Ascending aorta (tissue), 2 donors: ENCODE results near the gene CYP1B1. TPM values are rescaled to one million over a fixed set of nuclear protein-coding genes. Genes with fewer than 3 reads are reported as not detected.

Experiments used
- DNase-seq, 2 donors: peaks; one replicate each; pipeline ENCODE4 v3.0.0-alpha.2; 2019; ENCODE audit warnings: low spot score in 2 of 2
- H3K27ac ChIP-seq, 2 donors: fragments of 200-600 bp; sonication (generic); one replicate each; pipeline ENCODE4 v1.5.1; 2016 to 2017; ENCODE audit warnings: mild to moderate bottlenecking in 1 of 2
- H3K27me3 ChIP-seq: fragments of 200-600 bp; sonication (generic); one replicate; pipeline ENCODE4 v1.5.1; 2017
- H3K36me3 ChIP-seq, 2 donors: fragments of 200-600 bp; sonication (generic); one replicate each; pipeline ENCODE4 v1.5.1; 2016
- H3K4me1 ChIP-seq, 2 donors: fragments of 200-600 bp; sonication (generic); one replicate each; pipeline ENCODE4 v1.5.1; 2016 to 2017; ENCODE audit warnings: mild to moderate bottlenecking in 1 of 2
- H3K4me3 ChIP-seq, 2 donors: fragments of 200-600 bp; sonication (generic); one replicate each; pipeline ENCODE4 v1.5.1; 2016 to 2017; ENCODE audit warnings: mild to moderate bottlenecking in 1 of 2
- H3K9me3 ChIP-seq, 2 donors: fragments of 200-600 bp; sonication (generic); one replicate each; pipeline ENCODE4 v1.5.1; 2016
- intact Hi-C: fragments of 100-400 bp; cut with DNase I; formaldehyde crosslinking; loops from one replicate; pipeline ENCODE4 v1.15.1; 2023
- total RNA-seq: library from RNA; depleted of rRNA; stranded (reverse); fragments of >200 nt; gene quantifications from one replicate; pipeline ENCODE4 v1.1.0, GENCODE V29; 2016
- TF ChIP-seq, protein P1 (sequence below), 3 experiments: fragments of 200-600 bp in 2 of 3; fragments of 450-650 bp in 1 of 3; sonication (generic) in 2 of 3; IDR thresholded peaks; one replicate each; pipeline ENCODE4 v1.5.1; 2016 to 2019; ENCODE audit warnings: antibody characterized with exemption in 3 of 3, mild to moderate bottlenecking in 1 of 3, moderate library complexity in 1 of 3

Gene CYP1B1
- total RNA-seq, 1 donor from 2014 or later = 148 TPM

DNA sequence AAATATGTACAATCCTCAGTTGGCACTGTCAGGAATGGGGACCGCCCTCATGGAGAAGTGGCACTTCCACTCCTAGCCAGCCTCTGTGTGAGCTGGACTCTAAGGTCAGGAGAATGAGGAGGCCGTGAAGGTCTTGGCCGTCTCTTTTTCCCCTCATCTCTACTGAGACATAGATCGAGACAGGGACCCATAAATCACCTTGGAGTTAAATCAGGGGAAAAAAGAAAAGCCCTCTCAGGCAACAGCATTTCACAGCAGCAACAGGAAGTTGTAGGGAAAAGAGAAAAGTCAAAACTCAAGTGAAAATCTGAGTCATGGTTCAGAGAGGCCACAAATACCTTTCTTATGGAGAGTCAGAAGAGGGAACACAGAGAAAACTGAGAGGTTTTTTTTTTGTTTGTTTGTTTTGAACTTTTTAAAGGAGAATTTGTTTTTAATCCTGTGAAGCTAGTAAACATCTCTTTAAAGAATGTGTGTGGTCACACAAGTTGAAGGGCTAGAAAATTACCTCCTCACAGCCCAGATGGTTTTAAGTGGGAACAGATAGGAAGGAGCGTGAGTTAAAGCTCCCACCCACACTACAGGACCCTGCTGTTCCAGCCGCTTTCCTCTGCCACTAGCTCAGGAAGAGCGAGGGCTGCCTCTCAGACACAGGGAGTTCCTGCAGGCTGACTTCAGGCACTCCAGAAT lies 30.6 kb upstream of the CYP1B1 start:
- Histone ChIP-seq H3K36me3 (no peaks in the 10 kb centered on the region), H3K4me1 (peaks cover 0 to 5% of the 10 kb centered on the region in 2 donors), H3K27ac (peak overlapping the region; percentile 46 to 54), H3K9me3 (no peaks in the 10 kb centered on the region), H3K27me3 (no peaks in the 10 kb centered on the region), H3K4me3 (no peak overlapping the region)
- TF ChIP-seq, protein P1, sequence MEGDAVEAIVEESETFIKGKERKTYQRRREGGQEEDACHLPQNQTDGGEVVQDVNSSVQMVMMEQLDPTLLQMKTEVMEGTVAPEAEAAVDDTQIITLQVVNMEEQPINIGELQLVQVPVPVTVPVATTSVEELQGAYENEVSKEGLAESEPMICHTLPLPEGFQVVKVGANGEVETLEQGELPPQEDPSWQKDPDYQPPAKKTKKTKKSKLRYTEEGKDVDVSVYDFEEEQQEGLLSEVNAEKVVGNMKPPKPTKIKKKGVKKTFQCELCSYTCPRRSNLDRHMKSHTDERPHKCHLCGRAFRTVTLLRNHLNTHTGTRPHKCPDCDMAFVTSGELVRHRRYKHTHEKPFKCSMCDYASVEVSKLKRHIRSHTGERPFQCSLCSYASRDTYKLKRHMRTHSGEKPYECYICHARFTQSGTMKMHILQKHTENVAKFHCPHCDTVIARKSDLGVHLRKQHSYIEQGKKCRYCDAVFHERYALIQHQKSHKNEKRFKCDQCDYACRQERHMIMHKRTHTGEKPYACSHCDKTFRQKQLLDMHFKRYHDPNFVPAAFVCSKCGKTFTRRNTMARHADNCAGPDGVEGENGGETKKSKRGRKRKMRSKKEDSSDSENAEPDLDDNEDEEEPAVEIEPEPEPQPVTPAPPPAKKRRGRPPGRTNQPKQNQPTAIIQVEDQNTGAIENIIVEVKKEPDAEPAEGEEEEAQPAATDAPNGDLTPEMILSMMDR (IDR thresholded peaks at IDR 0.05) = no peak
- DNase-seq = no peak
- intact Hi-C loops = no loop called here

DNA sequence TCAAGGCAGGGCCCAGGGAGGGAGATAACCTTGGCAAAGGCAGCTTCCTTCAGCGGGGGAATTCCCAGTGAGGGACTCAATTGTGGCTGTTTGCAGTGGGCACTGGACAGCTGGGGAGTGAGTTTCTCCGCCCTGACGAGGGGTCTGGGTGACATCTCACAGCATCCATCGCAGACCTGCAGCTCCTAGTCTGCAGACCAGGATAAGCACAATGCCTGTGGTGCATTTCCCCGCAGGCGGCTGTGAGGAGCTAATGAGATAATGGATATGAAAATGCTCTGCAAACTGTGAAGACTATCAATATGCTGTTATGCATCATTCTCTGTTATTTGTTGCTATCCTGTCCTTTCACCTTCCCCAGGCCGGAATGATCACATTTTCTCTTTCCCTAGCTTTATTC lies 30.0 kb upstream of the CYP1B1 start:
- H3K4me1 ChIP-seq = peaks cover 0 to 5% of the 10 kb centered on the region in 2 donors
- DNase-seq = no peak
- TF ChIP-seq, protein P1 (IDR thresholded peaks at IDR 0.05) = no peak
- no peaks in the 10 kb centered on the region for H3K36me3 ChIP-seq
- peak overlapping the region; percentile 12 to 46 for H3K27ac ChIP-seq
- intact Hi-C loops = no loop called here
- H3K4me3 ChIP-seq = no peak overlapping the region
- no peaks in the 10 kb centered on the region for H3K9me3 ChIP-seq
- no peaks in the 10 kb centered on the region for H3K27me3 ChIP-seq

DNA sequence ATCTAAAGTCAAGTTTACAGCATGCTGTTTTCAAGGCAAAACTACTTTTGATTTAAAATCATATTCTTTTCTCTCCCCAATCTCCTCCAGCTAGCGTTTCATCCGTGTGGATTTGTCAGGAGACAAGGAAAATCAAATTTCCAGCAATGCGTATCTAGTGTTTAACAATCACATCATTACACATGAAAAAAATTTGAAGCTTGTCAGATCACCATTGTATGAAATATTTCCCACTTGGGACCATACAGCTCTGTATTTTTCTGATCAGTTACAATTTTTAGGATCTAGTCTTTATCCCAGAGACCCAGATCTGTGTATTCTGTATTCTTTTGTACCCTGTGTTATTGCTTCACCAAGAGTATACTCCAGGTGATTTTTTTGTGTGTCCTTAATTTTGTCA lies 28.6 kb upstream of the CYP1B1 start:
- no peak for DNase-seq
- Histone ChIP-seq H3K36me3 (no peaks in the 10 kb centered on the region), H3K4me3 (no peak overlapping the region), H3K27me3 (no peaks in the 10 kb centered on the region), H3K27ac (no peak overlapping the region), H3K4me1 (peaks cover 0 to 5% of the 10 kb centered on the region in 2 donors), H3K9me3 (no peaks in the 10 kb centered on the region)
- intact Hi-C loops = no loop called here
- TF ChIP-seq, protein P1 (IDR thresholded peaks at IDR 0.05) = no peak

DNA sequence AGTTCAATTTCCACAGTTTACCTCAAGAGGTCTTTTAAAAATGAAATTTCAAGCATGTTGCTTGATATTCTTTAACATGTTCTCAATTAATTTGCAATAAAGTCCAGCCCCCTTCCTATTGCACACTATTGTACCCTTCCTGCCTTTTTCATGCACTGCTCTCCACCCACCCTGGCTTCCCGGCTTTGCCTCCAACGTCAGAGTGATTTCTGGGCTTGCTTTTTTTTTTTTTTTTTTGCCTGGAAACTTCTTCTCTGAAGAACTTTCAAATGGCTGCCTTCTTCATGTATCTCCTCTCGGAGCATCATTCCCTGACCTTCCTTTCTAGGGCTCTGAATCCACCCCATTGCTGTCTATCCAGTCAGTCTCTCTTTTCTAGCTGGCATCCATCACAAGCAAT lies 24.4 kb upstream of the CYP1B1 start:
- Histone ChIP-seq H3K27ac (no peak overlapping the region), H3K36me3 (no peaks in the 10 kb centered on the region), H3K4me1 (no peaks in the 10 kb centered on the region), H3K9me3 (no peaks in the 10 kb centered on the region), H3K4me3 (no peak overlapping the region), H3K27me3 (no peaks in the 10 kb centered on the region)
- DNase-seq = no peak
- intact Hi-C loops = no loop called here
- TF ChIP-seq, protein P1 (IDR thresholded peaks at IDR 0.05) = no peak

DNA sequence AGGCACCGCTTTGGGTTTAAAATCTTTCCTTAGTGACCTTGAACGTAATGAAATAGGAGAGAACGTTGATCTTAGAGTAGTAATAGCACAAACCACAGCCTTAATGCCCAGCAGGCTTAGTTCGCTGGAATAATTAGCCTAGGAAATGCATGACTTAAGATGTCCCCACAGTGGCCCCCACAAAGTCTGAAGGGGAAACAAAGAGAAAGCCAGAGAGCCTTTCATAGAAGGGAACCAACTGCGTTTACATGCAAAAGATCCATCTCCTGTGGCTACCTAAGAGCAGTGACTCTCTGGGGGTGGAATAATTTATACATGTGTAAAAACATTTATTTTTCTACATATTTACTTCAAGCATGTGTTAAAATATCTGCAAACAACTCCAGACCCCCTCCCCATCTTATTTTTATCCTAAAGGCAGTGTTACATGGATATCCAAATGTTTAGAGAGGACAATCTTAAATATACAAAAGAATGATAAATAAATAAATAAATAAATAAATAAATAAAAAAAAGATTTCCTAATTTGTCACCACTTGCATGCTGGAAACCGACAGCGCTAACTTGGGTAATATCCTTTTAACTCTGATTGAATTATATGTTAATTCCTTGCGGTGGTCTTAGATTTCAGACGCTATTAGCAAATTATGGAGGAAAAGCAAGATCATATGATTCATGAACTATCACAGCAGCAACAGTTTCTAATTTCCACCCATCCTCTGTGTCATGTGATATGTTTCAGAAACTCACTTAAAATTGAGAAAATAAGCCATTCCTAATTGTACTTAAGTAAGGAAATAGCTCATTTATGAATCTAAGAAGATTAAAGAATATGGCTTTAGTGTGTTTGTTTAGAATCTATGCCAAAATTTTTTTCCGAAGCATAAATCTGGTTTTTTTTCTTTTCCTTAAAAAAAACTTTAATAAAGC lies 23.4 kb upstream of the CYP1B1 start:
- Histone ChIP-seq H3K9me3 (no peaks in the 10 kb centered on the region), H3K4me3 (peak overlapping the region; percentile 20 to 39), H3K27ac (no peak overlapping the region), H3K27me3 (no peaks in the 10 kb centered on the region), H3K4me1 (no peaks in the 10 kb centered on the region), H3K36me3 (no peaks in the 10 kb centered on the region)
- DNase-seq = no peak
- intact Hi-C loops = no loop called here
- TF ChIP-seq, protein P1 (IDR thresholded peaks at IDR 0.05) = no peak
